H1 (cell line): ENCODE results near the gene AP1S3. TPM values are rescaled to one million over a fixed set of nuclear protein-coding genes. Genes with fewer than 3 reads are reported as not detected.

Experiments
- ASH2L ChIP-seq: fragments of 200-600, 300-600 bp; sonication (generic); IDR thresholded peaks from one replicate; pipeline ENCODE4 v1.7.1; 2017; ENCODE audit warnings: low read length
- BCL11A ChIP-seq, 2 experiments: IDR thresholded peaks; one replicate each; pipeline ENCODE4 v1.6.1; 2011; ENCODE audit warnings: low read depth in 2 of 2, low read length in 2 of 2, mild to moderate bottlenecking in 2 of 2
- POLR2AphosphoS5 ChIP-seq: IDR thresholded peaks from 2 replicates; pipeline ENCODE4 v1.6.1; 2011; ENCODE audit warnings: low read depth, low read length
- POU5F1 ChIP-seq: IDR thresholded peaks from 2 replicates; pipeline ENCODE4 v1.6.1; 2011; ENCODE audit warnings: low read depth, mild to moderate bottlenecking, low read length, moderate library complexity
- RAD21 ChIP-seq, 2 experiments: IDR thresholded peaks in 1 of 2; conservative IDR thresholded peaks in 1 of 2; 2 replicates each; pipeline ENCODE4 v1.6.1; 2011; ENCODE audit warnings: low read depth in 2 of 2, low read length in 2 of 2, improper control_type of control experiment in 1 of 2, inconsistent platforms in 1 of 2, mild to moderate bottlenecking in 1 of 2, moderate library complexity in 1 of 2
- TCF12 ChIP-seq: IDR thresholded peaks from 2 replicates; pipeline ENCODE4 v1.6.1; 2011; ENCODE audit warnings: low read depth, mild to moderate bottlenecking, low read length
- polyA plus RNA-seq, 7 experiments: library from polyadenylated mRNA; depleted of rRNA in 3 of 7; stranded (reverse) in 5 of 7; unstranded in 2 of 7; fragments of >200 nt in 5 of 7; fragments of 200-250 nt in 2 of 7; gene quantifications; 1 replicate in 5 of 7; 2 replicates in 1 of 7; 4 replicates in 1 of 7; pipeline versions ENCODE4 v1.2.1 to v1.2.3, GENCODE V29; 2011 to 2013; ENCODE audit warnings: missing spikeins in 2 of 7, mixed read lengths in 2 of 7
- total RNA-seq: library from RNA; stranded (reverse); fragmentation: NEBNext Ultra II Directional; extraction: Animal tissue kit (Norgen Biotek cat#: 25700); gene quantifications from 2 replicates; pipeline ENCODE4 v1.2.1, GENCODE V29; 2021

Gene AP1S3
- total and polyA plus RNA-seq, 2 of the 8 experiments (the other 6 are each of a cell fraction or from before 2014, with no cell fraction given) = 3.9 to 20.2 TPM

DNA sequence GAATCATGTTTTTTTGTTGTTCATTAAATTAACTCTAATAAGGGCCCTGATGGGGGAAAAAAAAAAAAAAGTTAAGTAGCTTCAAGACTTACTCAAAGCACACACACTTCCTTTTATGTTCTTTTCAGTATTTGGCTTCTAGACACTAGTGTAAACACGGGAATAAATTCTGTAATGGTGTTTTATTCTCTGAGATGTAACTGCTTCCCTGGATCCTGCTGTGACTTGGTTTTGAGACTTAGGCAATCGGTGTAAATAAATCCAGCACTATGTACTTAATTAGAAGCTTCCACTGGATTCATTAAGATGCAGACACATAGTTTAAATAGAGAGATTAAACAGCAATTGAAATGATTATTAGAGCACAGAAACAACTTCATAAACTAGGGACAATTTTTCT, 26.1 kb upstream of the AP1S3 start (continued):
- no peak for TF ChIP-seq RAD21 (IDR thresholded peaks at IDR 0.05 in 1 of 2, conservative IDR thresholded peaks at IDR 0.05 in 1 of 2; ENCODE audit: low read depth in 2 of 2, low read length in 2 of 2)
- no peak for TF ChIP-seq ASH2L
- no peak for TF ChIP-seq POU5F1
- no peak for TF ChIP-seq TCF12
- TF ChIP-seq BCL11A (IDR thresholded peaks at IDR 0.05; ENCODE audit: low read depth in 2 of 2, low read length in 2 of 2) = no peak
- no peak for TF ChIP-seq POLR2AphosphoS5
